C4-2B (cell line): ENCODE data around the gene NCBP2.

ENCODE experiments used
- H3K27ac ChIP-seq: fragments of 450-650 bp; 2 replicates; pipeline ENCODE4 v1.5.1; 2017
- ZFX ChIP-seq: fragments of 450-650 bp; IDR thresholded peaks from 2 replicates; pipeline ENCODE4 v1.6.1; 2017
- TF ChIP-seq, protein P1 (sequence below): fragments of 450-650 bp; conservative IDR thresholded peaks from 2 replicates; pipeline ENCODE4 v1.5.1; 2017; ENCODE audit warnings: mild to moderate bottlenecking

NCBP2 gene

DNA sequence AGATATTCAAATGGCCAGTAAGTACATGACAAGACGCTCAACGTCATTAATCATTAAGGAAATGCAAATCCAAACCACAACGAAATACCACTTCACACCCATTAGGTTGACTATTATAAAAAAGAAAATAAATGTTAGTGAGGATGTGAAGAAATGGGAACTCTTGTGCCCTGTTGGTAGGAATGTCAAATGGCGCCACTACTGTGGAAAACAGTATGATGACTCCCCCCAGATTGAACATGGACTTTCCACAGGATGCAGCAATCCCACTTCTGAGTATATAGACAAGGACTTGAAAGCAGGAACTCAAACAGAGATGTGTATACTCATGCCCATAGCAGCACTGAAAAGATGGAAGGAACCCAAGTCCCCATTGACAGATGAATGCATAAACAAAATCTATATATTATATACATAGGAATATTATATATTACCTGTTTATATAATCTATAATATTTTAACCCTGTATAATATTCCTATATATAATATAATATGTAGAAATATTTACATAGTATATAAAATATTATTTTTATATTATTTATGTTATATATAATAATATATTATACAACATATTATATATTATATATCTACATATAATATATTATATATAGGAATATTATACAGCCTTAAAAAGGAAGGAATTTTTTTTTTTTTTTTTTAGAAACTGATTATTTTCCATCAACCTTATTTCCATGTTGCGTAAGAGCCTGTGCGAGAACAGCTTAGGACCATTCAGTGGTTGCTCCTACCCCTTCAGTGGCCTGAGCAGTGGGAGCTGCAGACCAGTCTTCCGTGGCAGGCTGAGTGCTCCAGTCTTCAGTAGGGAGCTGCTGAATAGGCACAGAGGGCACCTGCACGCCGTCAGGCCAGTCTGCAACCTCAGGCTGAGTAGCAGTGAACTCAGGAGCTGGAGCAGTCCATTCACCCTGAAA lies 43.9 kb upstream of the NCBP2 start:
- H3K27ac ChIP-seq: no peak overlapping the region
- TF ChIP-seq, protein P1, sequence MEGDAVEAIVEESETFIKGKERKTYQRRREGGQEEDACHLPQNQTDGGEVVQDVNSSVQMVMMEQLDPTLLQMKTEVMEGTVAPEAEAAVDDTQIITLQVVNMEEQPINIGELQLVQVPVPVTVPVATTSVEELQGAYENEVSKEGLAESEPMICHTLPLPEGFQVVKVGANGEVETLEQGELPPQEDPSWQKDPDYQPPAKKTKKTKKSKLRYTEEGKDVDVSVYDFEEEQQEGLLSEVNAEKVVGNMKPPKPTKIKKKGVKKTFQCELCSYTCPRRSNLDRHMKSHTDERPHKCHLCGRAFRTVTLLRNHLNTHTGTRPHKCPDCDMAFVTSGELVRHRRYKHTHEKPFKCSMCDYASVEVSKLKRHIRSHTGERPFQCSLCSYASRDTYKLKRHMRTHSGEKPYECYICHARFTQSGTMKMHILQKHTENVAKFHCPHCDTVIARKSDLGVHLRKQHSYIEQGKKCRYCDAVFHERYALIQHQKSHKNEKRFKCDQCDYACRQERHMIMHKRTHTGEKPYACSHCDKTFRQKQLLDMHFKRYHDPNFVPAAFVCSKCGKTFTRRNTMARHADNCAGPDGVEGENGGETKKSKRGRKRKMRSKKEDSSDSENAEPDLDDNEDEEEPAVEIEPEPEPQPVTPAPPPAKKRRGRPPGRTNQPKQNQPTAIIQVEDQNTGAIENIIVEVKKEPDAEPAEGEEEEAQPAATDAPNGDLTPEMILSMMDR: no peak
- no peak for TF ChIP-seq ZFX

DNA sequence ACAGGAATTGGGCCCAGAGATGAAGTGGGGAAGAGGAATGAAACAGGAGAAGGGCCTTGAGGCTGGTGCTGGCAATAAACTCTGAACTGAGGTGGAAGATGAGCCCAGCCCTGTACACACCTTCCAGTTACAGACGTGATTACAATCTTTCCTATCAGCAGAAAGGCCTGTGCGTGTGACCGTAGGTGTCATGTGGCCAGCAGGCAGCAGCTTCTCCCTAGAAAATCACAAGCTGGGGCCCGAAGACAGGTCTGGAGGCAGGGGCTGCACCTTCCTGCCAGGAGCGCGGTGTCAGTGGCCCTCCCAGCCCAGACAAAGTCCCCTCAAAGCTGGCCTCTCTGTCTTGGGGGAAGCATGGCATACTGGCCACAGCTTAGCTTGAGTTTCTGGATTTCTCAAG lies 43.0 kb upstream of the NCBP2 start:
- H3K27ac ChIP-seq: no peak overlapping the region
- TF ChIP-seq, protein P1: no peak
- TF ChIP-seq ZFX: no peak

DNA sequence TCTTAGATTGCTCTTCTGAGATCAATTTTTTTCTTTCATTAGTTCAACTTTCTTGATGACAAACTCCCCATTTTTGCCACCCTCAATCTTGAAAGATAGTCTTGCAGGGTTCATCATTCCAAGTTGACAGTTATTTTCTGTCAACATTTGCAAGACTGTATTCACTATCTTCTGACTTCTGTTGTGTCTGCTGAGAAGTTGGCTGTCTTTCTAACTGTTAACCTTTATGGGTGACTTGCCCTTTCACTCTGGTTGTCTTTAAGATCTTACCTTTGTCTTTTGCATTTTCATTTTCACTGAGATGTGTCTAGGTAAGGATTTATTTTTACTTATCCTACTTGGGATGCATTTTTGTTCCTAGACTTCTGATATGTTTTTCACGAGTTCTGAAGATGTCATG lies 40.9 kb upstream of the NCBP2 start:
- no peak for TF ChIP-seq ZFX
- TF ChIP-seq, protein P1: no peak
- no peak overlapping the region for H3K27ac ChIP-seq

DNA sequence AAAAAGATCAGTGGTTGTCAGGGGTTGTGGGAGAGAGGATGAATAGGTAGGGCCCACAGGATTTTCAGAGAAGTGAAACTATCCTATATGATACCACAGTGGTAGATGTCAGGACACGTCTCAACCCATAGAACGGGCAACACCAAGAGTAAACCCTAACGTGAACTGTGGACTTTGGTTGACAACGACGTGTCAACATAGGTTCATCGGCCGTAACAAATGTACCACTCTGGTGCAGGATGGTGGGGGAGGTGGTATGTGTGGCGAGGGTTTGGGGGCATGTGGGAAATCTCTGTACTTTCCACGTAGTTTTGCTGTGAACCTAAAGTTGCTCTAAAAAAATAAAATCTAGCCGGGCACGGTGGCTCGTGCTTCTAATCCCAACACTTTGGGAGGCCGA lies 39.3 kb upstream of the NCBP2 start:
- no peak overlapping the region for H3K27ac ChIP-seq

DNA sequence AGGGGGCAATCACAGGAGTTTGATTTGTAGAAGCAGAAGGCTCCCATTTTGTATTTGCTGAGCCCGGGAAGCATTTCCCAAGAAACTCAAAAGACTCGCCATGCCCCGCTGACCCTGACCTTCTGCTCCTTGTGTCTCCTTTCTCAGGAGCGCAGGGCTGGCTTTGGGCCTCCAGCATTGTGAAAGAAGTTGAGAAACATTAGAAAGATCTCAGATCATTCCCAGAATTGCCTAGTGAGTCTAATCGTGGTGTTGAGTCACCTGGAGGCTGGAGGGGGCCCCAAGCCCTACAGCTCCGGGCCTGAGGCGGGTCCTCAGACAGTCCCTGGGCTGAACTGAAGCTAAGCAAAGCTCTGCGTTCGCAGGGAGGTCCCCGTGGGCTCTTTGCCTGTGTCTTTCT lies 37.2 kb upstream of the NCBP2 start:
- TF ChIP-seq, protein P1: no peak
- TF ChIP-seq ZFX: no peak
- H3K27ac ChIP-seq: no peak overlapping the region

More for the DNA sequence above, 39.3 kb upstream of the NCBP2 start:
- no peak for TF ChIP-seq ZFX
- TF ChIP-seq, protein P1: no peak

DNA sequence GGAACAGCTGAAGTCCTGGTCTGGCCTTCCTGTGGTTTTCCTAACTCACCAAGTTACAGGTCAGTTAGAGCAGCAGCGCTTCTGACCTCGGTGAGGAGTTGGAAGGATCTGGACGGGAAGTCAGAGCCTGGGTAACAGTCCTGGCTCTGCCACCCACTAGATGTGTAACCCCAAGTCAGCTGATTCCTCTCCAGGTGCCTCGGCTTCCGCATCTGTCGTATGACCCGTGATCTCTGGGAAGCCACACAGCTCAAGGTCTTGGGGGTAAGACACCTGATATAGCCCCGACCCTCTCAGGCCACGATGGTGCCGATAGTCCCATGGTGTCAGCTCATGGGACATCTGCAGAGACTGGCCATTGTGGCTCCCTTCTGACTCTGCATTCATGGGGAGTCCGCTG lies 34.6 kb upstream of the NCBP2 start:
- H3K27ac ChIP-seq: no peak overlapping the region
- TF ChIP-seq ZFX: no peak
- TF ChIP-seq, protein P1: no peak

DNA sequence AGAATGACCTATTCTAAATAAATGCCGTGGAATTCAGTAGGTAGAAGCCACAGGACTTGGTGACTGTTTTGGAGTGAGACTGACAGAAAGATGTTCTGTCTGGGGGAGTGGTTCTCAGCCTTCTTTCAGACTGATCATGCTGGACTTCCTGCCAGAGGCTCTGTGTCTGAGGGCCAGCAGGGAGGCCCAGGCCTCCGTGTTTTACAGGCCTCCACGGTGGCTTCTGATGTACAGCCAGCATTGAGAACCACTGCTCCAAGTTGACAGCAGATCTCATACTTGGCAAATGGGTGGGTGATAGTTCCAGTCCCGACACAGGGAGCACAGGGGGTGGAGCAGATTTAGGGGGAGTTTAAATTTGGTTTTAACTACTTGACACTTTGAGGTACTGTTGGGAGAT lies 33.0 kb upstream of the NCBP2 start:
- no peak for TF ChIP-seq ZFX
- TF ChIP-seq, protein P1: no peak
- no peak overlapping the region for H3K27ac ChIP-seq
